ENCODE data around the gene TEAD3.
A peak's percentile ranks its signal among the peaks of the same experiment; 100 is the strongest.
"Not testable (repeated sequence)": the region's sequence is repeated elsewhere in the genome, so short reads cannot be mapped to it uniquely, and the experiment has no call there.

The TEAD3 gene

DNA sequence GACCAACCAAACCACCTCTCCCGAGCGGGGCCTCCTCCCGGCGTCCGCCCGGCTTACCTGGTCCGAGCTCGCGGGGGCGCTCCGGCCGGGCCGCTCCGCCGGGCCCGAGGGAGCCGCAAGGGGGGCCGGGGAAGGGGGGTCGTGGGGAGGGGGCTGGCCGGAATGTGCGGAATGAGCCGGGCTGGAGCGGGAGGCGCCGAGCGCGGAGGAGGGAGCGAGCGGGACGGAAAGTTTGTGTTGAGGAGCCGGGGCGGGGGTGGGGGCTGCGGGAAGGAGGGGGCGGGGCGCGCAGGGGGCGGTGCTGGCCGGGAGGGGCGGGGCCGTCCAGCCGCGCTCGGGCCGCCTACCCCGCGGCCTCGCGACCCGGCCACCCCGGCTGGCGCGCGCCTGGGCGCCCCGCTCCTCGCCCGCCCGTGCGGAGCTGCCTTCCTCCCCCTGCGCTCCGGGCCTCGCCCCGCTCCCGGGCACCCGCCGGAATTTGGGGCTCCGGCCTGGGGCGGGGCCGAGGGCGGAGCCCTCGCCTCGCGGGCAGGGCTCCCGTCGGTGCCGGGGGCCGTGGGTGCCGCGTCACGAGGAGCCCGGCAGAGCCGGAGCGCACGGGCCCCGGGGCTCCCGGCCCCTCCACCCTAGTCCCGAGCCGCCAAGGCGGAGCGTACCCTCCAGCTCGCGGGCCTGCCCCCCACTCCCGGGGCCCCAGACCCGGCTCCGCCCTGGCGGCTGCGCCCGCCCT is at the start of gene TEAD3:
Gene TEAD3 (minus strand): TSS at position 239 of the 730 bp plus-strand sequence.
- DNase-seq, result no peak

DNA sequence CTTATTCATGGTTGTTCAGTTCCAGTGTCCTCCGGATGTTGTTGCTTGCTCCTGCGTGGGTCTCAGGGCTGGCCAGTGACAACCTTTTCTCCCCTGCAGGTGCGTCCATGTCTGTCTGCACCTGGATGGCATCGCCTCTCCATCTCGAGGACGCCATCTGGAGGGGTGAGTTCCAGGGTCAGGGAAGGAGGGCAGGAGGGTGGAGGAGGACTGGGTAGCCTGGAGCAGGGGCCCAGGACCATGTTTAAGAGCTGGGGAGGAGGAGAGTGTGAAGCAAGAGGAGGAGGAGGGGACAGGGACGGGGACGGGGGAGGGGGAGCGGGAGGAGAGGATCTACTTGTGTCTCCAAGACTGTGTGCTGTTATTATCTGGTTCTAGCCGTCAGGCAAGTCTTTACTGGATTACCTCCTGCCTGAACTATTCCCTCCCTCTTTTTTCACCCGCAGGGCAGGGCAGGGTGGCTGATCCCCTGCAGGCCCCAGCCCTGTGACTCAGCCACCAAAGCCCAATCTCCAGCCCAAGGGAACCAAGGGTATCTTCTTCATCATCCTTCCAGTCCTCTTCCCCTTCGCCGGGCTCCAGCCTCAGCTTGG is 48.0 kb upstream of the TEAD3 start:
- DNase-seq, result no peak

DNA sequence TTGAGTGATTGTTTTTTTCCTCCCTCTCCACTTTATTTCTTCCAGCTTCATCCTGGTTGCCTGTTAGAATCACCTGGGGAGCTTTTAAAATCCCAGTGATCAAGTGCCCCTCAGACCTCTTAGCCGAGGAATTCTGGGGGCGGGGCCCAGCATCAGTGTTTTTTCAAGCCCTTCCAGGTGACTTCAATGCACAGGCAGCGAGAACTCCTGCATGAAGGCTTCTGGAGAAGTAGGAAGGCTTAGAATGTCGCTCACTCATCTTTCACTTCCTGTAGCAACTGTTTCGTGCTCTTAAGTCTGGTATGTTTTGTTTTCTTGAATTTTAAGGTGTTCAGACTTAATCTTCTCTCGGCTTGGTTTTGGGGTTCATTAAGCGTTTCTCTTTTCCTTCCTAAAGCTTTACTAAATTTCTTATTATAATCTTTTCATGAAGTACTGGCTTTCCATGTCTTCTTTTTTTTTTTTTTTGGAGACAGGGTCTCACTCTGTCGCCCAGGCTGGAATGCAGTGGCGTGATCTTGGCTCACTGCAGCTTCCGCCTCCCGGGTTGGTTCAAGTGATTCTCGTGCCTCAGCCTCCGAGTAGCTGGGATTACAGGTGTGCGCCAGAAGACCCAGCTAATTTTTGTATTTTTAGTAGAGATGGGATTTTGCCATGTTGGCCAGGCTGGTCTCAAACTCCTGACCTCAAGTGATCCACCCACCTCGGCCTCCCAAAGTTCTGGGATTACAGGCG is 46.7 kb upstream of the TEAD3 start:
- peak; percentile 88 for DNase-seq

DNA sequence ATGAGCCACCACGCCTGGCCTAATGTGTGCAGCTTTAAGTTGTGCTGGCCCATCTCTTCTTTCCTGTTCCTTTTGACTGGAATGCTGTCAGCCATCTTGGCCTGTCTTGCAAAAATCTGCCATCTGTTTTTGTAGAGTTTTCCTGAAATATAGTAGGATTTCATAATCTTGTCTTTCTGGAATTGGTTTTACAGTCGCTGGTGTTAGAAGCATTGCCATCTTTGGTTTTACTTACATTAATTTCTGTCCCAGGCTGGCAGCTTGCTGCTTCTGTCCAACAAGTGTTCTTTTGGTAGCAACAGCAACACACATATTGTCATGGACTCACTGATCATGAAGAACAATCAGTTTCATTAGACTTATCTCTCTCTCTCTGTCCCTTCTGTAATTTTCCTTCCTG is 45.0 kb upstream of the TEAD3 start:
- DNase-seq, result no peak

DNA sequence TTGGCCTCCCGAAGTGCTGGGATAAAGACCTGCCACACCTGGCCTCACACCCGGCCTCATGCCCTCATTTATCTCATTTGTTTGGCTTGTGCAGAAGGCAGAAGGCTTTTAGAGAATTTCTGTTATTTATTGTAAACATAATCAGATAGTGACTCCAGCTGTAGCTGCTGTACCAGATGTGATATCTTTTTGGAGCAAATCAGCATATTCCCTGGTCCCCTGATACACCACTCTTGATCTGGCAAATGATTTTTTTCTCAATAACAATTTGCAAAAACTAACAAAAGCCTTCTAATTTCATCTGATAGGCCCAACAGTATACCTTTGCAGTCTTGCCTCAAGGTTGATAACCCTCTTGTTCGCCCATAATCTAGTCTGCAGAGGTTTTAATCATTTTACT is 42.3 kb upstream of the TEAD3 start:
- no peak for DNase-seq

DNA sequence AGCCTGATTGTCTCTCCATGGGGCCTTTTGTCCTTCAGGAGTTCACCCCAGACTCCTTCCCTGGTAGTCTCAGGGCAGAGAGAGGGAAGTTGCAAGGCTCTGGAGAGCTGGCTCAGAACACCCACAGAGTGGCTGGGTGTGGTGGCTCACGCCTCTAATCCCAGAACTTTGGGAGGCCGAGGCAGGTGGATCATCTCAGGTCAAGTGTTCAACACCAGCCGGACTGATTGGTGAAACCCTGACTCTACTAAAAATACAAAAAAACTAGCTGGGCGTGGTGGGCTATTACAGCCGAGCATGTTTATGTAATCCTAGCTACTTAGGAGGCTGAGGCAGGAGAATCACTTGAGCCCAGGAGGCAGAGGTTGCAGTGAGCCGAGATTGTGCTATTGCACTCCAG is 39.0 kb upstream of the TEAD3 start:
- DNase-seq, result not testable (repeated sequence)

DNA sequence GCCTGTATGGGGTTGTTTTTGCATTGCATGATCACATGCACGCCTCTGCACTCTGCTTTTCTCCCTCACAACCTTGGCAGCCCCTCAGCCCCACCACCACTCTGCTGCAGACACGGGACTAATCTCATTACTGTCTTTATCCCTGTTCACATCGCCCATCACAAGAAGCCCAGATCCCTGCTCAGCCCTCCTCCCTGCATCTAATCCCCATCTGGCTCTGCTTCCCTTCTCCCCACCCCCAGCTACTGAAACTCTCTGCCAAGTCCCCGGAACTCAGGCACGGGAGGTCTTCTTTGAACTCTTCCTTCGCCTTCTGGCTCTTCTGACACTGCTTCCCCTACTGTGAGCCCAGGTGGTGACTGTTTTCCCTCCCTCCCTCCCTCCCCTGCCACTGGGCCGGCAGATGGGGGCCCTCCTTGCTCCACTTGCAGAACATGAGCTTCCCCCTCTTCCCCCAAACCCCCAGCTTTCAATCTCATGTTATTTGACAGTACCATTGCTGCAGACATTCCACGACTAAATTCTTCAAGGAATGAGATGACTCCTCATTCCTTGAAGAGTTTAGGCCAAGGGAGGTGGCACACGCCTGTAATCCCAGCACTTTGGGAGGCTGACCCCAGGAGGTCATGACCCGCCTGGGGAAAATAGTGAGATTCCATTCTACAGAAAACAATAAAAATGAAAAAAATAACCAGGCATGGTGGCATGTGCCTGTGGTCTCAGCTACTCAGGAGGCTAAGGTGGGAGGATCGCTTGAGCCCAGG is 37.7 kb upstream of the TEAD3 start:
- DNase-seq, result no peak

DNA sequence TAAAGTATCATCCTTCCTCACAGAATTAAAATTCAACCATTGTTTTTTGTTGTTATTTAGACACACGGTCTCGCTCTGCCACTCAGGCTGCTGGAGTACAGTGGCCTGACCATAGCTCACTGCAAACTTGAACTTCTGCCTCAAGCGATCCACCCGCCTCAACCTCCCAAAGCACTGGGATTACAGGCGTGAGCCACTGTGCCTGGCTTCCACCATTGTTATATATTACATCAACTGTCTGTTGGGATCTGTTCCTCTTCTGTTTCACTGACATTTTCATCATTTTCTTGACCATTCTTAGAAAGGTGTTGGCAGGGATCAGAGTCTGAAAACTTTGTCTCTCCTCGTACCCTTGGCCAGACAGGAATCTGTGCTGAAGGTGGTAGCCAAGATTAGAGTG is 37.1 kb upstream of the TEAD3 start:
- no peak for DNase-seq

DNA sequence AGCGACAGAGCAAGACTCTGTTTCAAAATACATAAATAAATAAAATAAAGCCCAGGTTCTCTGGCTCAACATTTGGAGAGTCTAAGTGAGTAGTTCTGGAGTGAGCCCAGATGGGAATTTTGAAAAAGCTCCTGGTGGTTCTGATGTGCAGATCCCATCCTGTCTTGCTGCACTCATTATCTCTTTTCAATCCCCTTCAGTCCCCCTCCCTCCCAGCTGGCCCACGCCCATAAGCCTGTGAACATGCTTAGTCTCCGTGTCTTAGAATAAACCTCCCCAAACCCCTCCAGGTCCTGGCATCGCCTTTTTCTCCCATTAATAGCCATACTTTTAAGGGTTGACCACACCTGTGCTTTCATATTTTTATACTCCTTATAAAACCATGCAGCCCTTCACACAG is 35.2 kb upstream of the TEAD3 start:
- no peak for DNase-seq

DNA sequence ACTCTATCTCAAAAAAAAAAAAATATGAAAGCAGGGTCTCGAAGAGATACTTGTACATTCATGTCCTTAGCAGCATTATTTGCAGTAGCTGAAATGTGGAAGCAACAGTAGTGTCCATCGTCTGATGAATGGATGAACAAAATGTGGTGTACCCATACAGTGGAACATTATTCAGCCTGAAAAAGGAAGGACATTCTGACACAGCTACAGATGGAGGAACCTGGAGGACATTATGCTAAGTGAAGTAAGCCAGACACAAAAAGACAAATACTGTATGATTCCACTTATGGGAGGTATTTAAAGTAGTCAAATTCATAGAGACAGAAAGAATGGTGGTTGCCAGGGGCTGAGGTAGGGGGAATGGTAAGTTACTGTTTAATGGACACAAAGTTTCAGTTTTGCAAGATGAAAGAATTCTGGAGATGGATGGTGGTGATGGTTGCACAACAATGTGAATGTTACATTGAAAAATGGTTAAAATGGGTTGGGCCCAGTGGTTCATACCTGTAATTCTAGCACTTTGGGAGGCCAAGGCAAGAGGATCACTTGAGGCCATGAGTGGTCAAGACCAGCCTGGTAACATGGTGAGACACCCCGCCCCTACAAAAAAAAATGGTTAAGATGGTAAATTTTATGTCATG is 27.6 kb upstream of the TEAD3 start:
- no peak for DNase-seq

DNA sequence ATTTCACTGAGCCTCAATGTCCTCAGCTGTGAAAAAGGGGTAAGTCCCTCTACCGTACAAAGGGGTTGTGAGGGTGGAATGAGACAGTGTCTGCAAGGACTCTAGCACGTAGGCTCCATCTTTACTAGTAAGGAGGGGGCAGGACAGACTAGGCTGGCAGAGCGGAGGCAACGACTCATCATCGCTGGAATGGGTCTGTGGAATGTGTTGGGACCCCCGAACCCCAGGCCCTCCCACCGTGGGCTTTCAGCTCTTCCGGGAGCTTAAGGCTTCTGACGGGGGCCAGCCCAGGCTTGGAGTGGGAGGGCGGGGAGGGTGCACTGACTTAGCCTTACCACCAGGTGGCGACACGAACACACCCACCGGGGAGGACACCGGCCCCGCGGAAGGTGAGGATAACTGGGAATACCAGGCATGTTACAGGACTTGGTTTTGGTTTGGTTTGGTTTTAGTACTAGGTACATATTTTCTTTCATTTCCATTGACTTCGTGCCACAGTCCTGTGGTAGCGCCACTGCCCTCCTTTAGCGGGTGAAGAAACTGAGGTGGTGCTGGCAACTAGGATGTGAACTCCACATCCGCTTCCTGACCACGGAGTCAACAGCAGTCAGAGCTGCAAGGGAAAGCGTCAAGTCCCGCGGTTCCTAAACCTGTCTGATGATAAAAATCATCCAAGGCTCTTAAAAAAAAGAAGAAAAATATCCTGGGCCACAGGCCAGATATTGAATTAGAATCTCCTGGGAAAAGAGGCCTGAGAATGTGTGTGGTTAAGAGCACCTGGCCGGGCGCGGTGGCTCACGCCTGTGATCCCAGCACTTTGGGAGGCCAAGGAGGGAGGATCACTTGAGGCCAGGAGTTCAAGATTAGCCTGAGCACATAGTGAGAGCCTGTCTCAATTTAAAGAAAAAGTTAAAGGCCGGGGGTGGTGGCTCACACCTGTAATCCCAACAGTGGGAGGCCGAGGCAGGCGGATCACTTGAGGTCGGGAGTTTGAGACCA is 26.1 kb upstream of the TEAD3 start:
- DNase-seq, result no peak

DNA sequence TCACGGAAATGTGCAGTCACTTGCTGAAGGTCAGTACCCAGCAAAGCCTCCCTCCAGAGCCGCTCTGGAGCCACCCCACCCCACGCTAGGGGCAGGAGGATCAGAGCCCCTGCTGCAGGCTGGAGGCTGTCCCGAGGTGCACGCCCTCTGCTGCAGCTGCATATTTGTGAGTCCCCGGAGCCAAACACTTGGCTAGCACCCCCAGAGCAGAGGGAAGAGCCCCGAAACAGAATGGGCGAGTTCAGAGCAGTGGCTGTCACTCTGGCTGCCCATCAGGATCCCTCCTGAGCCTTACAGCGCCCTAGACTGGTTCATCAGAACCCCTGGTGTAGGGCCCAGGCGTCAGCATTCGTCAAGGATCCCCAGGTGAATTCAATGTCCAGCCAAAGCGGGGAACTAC is 25.3 kb upstream of the TEAD3 start:
- DNase-seq, result no peak

DNA sequence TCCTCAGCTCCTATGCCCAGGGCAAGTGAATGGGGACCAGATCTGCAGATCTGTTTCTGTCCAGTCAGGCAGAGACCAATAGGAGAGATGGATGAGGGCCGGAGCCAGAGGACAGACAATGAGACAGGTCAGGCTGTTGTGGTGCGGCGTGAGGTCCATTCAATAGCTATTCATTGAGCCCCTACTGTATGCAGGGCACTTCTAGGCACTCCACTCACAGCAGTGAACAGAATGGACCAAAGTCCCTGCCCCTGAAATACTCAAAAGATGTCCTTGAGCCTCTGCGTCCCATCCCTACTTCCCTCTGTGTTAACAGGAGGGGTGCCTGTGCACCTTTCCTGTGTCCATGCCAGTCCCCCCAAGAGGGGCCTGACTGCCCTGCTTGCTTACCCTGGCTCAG is 24.4 kb upstream of the TEAD3 start:
- no peak for DNase-seq

DNA sequence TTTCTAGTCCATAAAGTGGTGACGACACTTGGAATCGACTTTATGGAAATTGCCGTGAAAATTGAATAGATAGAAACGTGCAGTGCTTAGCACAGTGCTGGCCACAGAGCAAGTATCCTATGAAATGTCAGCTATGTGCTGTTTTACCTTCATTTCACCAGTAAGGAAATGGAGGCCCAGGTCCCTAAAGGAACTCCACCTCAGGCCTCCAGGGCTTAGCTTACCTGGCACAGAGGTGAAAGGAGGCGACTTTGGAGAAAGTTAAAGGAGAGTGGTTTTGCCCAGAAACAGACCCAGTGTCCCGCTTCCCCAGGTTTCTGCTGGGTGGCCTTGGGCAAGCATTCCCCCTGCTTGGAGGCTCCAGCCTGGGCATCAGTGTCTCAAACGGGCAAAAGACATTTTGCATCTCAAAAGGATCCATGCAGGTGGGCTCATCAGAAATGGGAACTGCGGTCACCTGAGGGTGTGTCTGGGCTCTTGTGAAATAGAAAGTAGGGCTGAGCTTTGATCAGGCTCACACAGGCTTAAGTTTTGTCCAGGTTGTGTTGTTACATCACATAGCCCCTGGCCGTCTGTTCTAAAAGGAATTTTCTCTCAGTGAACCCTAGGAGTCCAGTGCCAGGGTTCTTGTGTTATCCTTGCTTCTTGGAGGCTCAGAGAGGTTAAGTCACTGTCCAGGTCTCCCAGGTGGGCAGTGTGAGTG is 22.6 kb upstream of the TEAD3 start:
- no peak for DNase-seq

DNA sequence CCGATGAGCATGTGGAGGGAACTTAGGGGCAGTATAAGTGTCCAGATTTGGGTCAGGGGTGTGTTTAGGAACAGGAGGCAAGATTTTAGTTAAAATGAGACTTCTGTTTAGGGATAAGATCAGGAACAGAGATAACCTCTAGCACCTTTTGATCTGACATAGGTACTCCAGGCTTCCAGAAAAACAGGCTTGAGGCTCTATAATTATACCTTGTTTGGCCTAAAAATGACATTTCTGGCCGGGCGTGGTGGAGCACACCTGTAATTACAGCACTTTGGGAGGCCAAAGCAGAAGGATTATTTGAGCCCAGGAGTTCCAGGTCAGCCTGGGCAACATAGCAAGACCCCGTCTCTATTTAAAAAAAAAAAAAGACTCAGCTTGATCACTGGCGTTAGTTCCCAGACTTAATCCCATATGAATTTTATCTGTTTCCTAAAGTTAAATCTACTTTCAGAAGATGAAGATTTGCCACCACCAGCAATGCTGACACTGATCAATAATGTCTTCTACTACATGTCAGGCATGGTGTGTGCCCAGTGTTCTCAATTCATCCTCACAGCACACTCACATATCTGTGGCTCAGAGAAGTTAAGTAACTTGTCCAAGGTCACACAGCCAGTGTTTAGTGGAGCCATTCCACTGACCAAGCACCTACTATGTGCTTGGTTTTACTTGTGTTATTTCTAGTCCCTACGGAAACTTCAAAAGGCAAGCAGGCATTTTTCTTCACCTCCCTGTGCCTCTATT is 21.9 kb upstream of the TEAD3 start:
- no peak for DNase-seq

DNA sequence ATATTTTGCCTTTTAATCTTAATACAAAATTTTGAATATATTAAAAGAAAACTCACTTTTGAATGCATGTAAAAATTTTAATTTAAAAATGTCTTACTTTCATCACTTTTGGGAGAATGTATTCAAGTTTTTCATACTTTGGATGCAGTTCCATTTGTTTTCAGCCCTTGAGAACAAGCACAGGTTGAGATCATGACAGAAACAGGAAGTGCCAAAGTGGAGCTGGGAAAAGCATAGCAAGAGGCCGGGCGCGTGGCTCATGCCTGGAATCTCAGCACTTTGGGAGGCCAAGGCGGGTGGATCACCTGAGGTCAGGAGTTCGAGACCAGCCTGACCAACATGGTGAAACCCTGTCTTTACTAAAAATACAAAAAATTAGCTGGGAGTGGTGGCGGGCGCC is 21.1 kb upstream of the TEAD3 start:
- DNase-seq, result not testable (repeated sequence)

DNA sequence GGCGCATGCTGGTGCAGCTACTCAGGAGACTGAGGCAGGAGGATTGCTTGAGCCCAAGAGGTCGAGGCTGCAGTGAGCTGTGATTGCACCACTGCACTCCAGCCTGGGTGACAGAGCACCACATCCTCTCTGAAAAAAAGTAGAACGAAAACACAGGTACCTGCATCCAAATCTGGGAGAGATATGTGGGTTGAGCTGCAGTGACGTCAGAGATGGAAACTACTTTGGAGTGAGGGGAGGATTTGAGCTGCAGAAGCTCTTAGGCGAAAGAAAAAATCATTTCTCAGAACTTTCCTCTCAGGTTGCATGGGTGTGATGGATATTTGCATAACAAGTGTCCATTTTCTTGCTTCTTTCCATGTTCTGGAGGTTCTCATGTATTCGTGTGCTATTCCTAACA is 19.8 kb upstream of the TEAD3 start:
- no peak for DNase-seq

DNA sequence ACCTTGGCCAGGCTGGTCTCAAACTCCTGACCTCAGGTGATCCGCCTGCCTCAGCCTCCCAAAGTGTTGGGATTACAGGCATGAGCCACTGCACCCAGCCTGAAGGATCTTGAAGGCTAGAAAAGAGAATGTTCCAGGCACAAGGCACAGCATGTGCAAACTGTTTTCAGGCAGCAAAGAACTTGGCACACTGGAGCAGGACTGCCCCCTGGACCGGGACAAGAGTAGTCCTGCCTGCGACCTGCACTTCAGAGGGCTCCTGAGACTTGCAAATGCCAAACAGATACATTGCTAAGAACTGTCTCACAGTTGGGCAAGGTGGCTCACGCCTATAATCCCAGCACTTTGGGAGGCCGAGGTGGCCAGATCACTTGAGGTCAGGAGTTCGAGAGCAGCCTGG is 19.1 kb upstream of the TEAD3 start:
- not testable (repeated sequence) for DNase-seq

DNA sequence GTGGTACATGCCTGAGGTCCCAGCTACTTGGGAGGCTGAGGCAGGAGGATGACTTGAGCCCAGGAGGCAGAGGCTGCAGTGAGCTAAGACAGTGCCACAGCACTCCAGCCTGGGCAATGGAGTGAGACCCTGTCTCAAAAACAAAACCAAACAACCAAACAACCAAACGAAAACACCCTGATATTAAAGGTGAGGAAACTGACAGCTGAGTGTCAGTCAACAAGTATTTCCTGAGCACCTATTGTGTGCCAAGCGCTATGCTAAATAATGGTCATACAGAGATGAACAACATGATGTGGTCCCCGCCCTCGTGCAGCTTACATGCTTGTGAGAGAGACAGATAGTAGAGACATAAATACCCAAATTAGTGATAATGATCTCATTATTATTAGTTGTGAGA is 17.7 kb upstream of the TEAD3 start:
- DNase-seq, result no peak

DNA sequence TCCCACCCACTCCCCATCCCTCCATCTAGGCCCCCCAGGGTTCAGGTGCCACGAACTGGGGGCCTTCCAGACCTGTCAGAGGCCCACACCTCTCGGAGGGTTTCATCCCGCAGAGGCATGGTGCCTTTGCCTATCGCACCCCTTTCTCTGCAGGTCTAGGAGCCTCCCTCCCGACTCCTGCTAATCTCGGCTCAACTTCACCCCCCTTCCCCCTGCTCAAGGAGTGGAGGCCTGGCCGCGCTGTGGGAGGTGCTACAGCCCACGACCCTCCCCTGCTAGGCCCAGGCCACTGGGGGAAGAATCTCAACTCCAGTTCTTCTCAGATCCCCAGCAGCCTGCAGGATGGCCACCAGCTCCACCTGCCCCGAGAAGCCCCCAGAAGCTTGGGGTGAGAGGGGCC is 15.9 kb upstream of the TEAD3 start, which contains the start of gene TULP1:
Gene TULP1 (minus strand): TSS at position 157 of the 400 bp plus-strand sequence. CDS start 38 bp downstream, at position 119.
- DNase-seq, result no peak
